Endometrium (tissue), 2 donors: Measurements from ENCODE around the gene SLC16A14.
"Not testable (repeated sequence)": the region's sequence is repeated elsewhere in the genome, so short reads cannot be mapped to it uniquely, and the experiment has no call there.

Source experiments
- FAIRE-seq: peaks from 2 replicates; lab custom pipeline; 2012; peaks lifted over from hg19 to GRCh38; lab: Jason Lieb, UNC
- donor health status: control.
- donor health status: control.

Gene SLC16A14, protein sequence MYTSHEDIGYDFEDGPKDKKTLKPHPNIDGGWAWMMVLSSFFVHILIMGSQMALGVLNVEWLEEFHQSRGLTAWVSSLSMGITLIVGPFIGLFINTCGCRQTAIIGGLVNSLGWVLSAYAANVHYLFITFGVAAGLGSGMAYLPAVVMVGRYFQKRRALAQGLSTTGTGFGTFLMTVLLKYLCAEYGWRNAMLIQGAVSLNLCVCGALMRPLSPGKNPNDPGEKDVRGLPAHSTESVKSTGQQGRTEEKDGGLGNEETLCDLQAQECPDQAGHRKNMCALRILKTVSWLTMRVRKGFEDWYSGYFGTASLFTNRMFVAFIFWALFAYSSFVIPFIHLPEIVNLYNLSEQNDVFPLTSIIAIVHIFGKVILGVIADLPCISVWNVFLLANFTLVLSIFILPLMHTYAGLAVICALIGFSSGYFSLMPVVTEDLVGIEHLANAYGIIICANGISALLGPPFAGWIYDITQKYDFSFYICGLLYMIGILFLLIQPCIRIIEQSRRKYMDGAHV

DNA sequence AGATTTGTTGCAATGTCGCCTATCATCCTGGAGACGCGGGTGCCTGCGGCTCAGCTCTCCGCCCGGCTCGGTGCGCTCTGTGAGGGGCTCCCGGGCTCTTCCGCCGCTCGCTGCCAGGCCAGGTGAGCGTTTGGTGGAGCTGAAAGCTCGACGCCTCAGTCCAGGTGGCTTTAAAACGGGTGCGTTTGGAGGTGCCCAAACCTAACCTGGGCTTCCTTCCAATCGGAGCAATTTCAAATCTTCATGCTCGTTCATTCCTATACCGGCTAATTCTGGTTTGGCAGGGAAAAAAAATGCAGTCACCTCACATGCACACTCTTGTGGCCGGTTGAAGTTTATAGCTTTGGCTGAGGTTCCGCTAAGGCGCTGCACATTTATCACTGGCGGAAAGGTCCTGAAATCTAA lies at the start of gene SLC16A14:
Gene SLC16A14 (minus strand): TSS at position 274 of the 405 bp plus-strand sequence. CDS start 9,572 bp downstream, outside the sequence.
- no peak for FAIRE-seq

DNA sequence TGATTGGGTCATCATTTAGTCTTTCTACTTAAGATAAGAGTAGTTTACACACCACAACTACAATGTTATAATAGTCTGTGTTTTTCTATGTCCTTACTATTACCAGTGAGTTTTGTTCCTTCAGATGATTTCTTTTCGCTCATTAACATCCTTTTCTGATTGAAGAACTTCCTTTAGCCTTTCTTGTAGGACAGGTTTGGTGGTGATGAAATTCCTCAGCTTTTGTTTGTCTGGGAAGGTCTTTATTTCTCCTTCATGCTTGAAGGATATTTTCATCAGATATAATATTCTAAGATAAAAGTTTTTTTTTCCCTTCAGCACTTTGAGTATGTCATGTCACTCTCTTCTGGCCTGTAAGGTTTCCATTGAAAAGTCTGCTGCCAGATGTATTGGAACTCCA lies 38.0 kb upstream of the SLC16A14 start:
- FAIRE-seq, result no peak

DNA sequence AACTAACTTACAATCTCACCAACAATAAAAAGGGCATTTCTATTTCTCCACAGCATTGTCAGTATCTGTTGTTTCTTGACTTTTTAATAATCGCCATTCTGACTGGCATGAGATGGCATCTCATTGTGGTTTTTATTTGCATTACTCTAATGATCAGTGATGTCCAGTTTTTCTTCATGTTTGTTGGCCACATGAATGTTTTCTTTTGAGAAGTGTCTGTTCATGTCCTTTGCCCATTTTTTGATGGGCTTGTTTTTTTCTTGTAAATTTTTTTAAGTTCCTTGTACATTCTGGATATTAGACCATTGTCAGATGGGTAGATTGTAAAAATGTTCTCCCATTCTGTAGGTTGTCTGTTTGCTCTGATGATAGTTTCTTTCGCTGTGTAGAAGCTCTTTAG lies 33.2 kb upstream of the SLC16A14 start:
- FAIRE-seq, result not testable (repeated sequence)

DNA sequence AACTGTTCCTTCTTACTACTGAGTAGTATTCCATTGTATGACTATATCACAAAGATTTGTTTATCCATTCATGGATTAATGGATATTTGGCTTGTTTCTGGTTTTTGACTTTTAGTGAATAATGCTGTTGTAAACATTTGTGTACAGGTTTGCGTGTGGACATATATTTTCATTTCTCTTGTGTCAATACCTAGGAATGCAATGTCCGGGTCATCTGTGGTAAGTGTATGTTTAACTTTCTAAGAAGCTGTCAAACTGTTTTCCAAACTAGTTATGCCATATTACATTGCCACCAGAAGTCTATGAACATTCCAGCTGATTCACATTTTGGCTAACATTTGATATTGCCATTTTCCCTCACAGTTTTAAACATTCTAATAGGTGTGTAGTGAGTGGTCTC lies 29.1 kb upstream of the SLC16A14 start:
- no peak for FAIRE-seq

DNA sequence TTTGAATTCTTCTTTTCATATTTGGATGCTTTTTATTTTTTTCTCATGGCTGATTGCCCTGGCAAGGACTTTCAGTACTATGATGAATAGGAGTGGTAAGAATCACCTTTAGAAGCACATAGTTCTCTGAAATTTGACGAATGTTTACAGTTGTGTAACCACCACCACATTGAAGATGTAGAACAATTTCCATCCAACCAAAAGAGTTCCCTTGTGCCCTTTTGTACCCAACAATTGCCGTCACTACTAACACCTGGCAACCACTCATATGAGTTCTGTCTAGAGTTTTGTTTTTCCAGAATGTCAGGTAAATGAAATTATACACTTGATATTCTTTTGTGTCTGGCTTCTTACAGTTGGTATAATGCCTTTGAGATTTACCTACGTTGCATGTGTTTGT lies 28.7 kb upstream of the SLC16A14 start:
- no peak for FAIRE-seq

DNA sequence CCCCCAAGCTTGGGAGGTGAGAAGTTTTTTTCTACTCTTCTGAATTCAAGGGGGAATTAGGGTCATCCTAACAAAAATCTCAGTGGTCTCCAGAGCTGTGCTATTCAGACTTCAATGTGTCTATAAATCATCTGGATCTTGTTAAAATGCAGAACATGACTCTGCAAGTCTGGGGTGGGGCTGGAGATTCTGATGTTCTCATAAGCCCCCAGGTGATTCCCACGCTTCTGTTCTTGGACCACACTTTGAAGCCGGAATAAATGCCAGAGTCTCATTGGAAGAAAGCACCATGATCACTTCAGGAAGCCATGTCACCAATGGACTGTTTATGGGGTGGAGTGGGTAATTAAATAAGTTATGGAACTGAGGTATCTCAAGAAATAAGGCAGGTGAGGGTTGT lies 22.2 kb upstream of the SLC16A14 start:
- no peak for FAIRE-seq

DNA sequence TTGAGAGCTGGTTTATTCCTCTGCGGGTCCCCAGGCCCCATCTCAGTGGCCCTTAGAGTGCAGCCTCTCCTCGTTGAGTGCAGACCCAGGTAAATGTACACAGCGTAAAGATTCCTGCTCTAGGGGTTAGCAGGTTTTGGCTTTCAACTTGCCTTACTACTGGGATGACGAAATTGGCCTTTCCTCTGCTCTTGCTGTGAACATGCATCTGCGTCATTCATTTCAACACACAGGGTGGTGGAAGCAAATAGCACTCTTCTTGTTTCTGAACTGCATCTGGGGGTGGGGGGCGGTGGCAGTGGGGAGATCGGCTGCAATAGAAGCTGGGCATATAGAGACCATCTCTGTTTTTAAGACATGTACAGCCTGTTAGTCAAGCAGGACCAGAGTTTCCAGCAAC lies 16.5 kb upstream of the SLC16A14 start:
- FAIRE-seq, result no peak

DNA sequence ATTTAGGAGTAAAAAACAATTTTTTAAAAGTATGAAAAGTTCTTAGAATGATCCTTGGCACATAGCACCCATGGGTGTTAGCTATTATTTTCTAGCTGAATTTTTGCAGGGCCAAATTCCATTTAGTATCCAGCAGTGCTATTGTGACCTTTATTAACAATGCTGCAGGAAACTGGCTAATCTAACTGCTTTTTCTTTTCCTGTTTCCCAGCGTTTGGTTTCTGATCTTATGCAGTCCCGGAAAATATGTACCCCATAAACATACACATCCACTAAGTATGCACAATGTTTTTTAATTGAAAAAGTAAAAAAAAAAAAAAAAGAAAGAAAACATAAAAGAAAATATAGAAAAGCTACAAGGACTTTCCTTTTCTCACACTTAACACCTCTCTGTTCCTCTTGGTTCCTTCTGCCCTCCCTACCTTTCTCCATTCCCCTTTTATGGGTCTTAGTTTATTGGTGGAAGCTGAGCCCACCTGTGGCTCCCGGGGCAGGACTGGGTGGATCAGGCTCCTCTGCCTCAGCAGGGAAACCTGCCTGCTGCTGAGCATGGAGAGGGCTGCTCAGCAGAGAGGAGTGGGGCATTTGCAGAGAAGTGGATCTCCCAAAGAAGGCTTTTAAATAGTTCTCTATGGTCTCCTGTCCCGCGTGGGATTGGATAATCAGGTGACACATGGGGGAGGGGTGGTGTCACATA lies 9.3 kb upstream of the SLC16A14 start:
- FAIRE-seq, result no peak

DNA sequence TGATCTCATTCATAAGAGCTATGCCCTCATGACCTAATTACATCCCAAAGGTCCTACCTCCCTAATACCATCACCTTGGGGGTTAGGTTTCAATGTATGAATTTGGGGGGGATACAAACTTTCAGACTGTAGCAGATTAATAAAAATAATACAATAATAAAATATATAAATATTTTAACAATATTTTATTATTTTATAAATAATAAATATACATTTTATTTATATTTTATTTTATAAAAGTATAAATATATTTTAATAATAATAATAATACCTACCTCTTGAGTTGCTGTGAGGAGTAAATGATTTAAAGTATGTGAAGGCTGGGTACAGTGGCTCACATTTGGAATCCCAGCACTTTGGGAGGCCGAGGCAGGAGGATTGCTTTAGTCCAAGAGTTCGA lies 8.1 kb upstream of the SLC16A14 start:
- FAIRE-seq, result no peak

DNA sequence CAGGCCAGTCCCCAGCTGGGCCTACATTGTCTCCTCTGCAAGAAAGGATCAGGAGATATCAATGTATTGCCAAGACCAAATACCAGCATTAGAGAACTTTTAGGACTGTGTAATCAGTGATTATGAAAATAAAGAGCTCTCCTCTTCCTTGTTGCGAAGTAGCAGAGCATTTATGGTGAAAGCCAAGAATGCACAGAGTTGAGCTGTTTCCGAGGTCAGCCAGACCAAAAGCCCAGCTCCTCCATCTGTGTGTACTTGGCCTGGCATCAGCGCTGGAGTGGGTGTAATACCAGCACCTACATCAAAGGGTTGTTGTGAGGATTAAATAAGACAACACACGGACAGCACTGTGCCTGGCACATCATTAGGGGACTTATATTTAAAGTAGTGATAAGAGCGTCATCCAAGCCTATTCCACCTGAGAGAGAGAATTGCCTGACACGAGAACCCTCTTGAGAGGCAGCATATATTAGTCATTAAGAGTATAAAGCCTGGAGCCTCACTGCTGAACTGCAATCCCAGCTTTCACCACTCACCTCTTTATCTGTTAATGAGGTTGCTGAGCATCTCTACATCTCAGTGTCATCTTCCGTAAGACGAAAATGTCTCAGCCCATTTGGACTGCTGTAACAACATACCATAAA lies 7.4 kb upstream of the SLC16A14 start:
- no peak for FAIRE-seq

DNA sequence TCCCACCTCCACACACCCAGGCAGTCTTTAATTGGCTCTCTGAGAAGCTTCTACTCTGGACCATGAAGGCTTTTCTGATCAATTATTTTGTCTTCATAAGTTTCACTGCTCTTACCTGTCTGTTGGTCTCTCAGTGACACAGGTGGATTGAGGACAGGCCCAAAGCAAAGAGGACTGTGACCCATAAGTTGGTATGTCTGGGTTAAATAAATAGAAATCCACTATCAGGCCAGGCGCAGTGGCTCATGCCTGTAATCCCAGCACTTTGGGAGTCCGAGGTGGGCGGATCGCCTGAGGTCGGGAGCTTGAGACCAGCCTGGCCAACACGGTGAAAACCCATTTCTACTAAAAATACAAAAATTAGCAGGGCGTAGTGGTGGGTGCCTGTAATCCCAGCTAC lies 2.7 kb upstream of the SLC16A14 start:
- FAIRE-seq, result no peak

DNA sequence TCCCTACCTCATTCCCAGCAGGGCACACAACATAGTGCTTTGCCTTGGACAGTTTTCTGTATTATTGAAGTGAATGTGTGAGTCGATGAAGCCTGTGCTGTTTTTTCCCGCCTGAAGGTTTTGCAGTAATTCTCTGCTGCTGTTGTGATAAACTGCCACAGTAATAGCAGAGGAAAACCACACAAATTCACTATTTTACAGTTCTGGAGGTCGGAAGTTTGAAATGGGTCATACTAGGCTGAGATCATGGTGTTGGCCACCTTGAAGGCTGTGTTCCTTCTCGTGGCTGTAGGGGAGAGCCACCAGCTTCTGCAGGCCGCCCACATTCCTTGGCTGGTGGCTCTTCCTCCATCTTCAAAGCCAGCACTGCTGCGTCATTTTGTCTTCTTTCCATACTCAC lies 678 bp upstream of the SLC16A14 start:
- no peak for FAIRE-seq

DNA sequence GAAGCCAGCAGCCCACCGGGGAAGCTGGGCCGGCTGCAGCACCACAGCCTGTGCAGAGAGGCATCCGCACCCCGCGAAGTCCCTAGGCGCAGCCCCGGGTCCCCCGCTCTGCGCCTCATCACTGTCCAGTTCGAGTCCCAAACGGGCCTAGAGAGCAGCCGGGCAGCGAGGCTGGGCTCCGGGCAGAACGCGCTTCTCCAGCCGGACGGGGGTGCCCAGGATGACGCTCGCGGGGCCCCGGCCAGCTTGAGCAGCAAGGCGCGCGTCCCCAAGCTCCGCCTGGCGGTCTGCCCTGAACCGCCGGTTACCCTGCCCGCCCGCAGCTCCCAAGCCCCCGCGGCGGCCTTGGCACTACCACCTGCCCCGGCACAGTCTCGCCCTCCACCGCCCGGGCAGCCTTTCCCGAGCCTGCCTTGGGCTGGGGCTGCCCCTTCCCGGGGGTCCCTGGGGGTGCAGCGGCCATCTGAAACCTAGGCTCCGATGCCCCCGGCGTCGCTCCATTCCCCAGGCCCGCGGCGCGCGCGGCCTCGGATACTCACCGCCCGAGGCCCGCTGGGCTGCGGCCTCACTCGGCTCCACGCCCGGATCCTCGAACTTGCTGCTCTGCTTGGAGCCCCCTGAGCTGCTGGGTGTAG lies 591 bp downstream of the SLC16A14 start:
- no peak for FAIRE-seq

DNA sequence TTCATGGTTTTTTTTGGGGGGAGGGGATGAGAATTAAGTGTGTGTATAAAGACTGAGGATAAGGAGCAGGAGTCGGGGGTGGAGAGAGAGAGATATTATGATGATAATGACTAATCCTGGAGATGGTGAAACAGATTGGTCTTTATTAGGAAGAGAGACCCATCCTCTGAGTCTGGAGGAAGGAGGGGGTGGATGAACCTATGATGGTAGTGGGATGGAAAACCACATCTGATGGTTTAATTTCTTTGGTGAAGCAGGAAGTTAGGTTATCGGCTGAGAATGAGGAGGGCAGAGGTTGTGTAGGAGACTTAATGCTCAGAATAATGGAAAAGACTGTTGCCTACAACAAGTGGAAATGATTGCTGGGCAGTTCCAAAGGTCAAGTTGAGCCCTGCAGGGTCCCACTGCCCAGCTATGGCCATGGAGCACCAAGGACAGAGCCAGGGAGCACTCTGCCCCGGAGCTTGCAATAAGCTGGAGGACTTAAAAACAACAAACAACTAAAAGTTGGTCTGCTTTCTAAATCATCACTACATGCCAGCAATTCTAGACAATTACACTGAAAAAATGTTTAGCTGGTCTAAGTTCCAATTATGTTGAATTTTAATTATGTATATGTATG lies 7.9 kb downstream of the SLC16A14 start:
- FAIRE-seq, result no peak

DNA sequence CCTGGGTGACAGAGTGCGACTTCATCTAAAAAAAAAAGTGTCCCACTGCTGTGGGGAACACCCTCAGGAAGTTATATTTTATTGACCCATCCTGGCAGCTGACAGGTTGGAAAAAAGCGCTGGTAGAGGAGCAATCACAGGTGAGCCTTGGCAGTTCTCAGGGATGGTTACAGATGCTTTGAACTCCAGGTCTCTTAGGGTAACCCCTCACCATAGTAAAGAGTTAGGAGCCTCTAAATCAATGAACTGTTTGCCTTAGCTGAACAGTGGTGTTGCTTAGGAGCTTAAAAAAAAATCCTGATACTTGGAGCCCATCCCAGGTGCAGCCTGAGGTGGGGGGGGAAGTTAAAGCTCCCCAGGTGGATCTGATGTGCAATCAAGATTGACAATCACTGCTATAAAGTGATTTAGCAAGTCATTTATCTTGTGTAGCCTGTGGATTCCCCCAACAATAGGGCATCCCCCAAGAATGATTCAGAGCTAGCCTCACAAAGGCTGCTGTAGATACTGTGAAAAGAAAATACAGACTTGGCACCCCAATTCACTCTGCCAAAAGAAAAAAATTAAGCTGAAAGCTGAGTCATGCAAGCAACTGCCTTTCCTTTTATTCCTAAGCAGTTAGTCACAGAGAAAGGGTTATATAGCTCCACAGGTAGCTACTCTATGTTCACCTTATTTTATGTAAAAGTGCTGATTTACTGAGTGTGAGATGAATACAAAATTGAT lies 14.8 kb downstream of the SLC16A14 start:
- no peak for FAIRE-seq

DNA sequence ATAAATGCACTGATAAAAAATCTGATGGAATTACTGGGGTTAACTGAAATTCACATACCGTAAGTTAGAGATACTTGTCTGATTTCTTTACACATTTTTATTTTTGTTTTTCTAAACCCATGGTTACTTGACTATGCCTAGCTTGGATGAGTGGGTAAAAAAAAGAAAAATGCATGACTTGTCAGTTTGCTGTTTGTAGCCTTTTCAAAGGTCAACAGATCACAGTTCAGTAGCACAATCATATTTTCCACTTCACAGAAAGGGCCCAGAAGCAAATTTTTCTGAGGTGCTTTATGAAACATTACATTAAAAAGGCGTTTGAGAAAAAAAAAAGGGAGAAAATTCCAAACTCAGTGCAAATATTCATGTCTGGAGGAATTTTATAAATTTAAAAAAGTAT lies 16.4 kb downstream of the SLC16A14 start:
- no peak for FAIRE-seq

DNA sequence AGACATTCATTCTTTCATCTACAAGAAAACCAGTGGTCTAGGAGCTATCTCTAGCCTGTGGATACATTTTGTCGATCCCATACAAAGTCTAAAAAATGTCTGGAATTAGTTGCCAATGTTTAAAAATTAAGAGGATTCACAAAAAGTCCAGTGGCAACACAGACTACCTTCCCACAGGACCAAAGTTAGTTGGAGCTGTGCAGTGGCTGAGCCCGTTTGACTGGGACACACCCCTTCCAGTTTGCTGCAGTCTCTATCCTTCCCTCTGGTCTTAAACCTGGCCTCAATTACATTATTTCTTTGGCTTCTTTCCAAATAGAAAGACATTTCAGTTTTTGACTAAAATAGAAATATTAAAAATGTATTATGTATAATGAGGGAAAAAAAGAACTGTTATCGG lies 18.6 kb downstream of the SLC16A14 start:
- no peak for FAIRE-seq

DNA sequence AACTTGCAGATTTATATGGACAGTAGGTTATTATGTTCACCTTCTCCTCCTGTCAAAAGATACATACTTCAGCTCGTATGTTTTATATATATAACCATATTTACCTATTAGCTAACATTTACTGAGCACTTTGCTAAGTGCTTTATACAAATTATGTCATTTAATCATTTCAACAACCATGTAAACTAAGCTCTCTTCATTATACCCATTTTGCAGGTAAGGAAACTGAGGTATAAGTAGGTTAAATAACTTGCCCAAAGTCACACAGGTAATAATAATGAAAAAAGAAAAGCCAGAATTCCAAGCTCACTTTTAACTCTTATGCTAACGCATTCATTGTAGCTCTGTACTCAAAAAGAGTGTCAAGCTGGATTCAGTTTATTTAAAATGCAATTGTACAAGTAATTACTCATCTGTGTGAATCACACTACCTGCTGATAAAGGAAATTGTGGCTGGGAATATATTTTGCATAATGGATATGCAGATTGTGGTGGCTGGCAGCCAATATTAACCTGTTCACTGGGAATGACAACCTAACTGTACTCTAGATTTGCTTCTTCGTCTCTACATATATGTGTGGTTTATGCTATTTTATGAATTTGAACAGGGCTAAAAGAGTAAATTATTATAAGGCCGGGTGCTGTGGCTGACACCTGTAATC lies 20.6 kb downstream of the SLC16A14 start:
- no peak for FAIRE-seq

DNA sequence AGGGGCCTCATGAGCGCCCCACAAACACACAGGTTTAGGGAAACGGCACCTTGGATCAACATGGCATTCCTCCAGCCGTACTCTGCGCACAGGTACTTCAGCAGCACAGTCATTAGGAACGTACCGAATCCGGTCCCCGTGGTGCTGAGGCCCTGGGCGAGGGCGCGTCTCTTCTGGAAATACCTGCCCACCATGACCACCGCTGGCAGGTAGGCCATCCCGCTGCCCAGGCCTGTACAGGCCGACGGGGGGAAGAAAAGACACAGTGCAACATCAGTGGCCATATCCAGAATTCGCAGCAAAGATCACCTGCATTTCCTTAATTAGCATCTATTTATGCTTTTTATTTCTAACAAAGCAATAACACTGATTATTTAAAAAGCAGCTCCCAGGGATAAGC lies 22.2 kb downstream of the SLC16A14 start:
- no peak for FAIRE-seq

DNA sequence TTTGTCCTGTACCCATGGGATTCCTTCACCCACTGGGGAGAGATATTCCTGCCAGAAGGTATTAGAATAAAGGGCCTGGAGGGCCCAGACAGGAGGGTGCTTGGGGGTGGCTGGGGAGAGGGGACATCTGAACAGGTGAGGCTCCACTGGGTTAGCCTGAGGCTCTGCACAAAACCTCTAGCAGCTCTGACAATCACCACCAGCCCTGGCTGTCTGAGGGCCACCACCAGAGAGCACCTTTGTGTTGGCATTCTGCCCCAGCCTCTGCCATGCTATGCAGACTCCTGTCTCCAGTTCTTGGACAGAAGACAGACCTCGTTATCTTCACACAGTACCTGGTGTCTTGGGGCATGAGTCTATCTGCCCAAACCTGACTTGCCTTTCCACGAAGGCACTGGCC lies 25.3 kb downstream of the SLC16A14 start:
- FAIRE-seq, result no peak

DNA sequence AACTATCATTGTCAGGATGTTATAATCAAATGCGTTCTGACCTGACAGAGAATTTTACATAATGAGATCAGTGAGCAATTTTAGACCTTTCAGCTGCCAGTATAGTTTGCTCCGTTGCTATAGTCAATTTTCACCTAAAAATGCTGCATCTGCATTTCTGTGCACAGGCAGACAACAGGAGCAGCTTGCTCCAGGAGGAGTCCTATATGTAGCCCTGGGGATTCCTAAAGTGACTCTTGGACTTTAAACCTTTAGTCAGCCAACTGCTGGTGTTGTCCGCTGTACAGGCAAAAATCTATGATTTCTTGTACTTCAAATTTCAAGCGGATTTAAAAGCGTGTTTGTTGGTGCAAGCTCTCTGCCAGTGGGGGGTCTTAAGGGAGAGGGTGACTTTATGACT lies 25.7 kb downstream of the SLC16A14 start:
- FAIRE-seq, result no peak
